ENCODE data around the gene KCMF1. TPM values are rescaled to one million over a fixed set of nuclear protein-coding genes. Genes with fewer than 3 reads are reported as not detected.

Gene KCMF1
- total RNA-seq, 1 experiment from 2014 or later = 97.8 TPM

- POLR2A ChIA-PET (ENCODE audit: unreplicated experiment) = no interaction called here
- no peak overlapping the region for H3K4me2 ChIP-seq
- H3K79me2 ChIP-seq (ENCODE audit: low read depth) = peaks cover 100% of the 10 kb centered on the region
- H3K36me3 ChIP-seq (ENCODE audit: low read depth) = peaks cover 10% of the 10 kb centered on the region; the same call in 1 of the 2 replicates
- H4K20me1 ChIP-seq (ENCODE audit: insufficient read depth) = peaks cover 95% of the 10 kb centered on the region
- CTCF ChIA-PET = no interaction called here
- no peak overlapping the region for H2AFZ ChIP-seq
- DNase-seq = no peak
- TF ChIP-seq EZH2 (IDR thresholded peaks at IDR 0.05; ENCODE audit: low read depth) (no peak), CTCF (conservative IDR thresholded peaks at IDR 0.05) (no peak)
- no peak overlapping the region for H3K27ac ChIP-seq
- H3K9me3 ChIP-seq (ENCODE audit: insufficient read depth, low read depth) = no peaks in the 10 kb centered on the region
- H3K27me3 ChIP-seq (ENCODE audit: insufficient read depth, low read depth) = no peaks in the 10 kb centered on the region
- H3K4me1 ChIP-seq (replicated peaks; ENCODE audit: insufficient read depth) = peaks cover 17% of the 10 kb centered on the region; the same call in 1 of the 2 replicates
- peaks cover 32% of the 10 kb centered on the region; the same call in 1 of the 2 replicates for H3F3A ChIP-seq (ENCODE audit: insufficient read depth, low read depth)
- no peaks in the 10 kb centered on the region for H3K9me2 ChIP-seq (ENCODE audit: insufficient read depth)
- intact Hi-C loops (cut with micrococcal nuclease; ENCODE audit: unreplicated experiment) = no loop called here
- no TSS peak for BruUV-seq (replicated peaks)
- H3K4me3 ChIP-seq = no peak overlapping the region
Measured at GRCh38 chr2:84986018-84986417, 15.1 kb downstream of the KCMF1 start.

GRCh38 chr2:84989422-84989821 is 18.5 kb downstream of the KCMF1 start:
- POLR2A ChIA-PET (ENCODE audit: unreplicated experiment) = no interaction called here
- Histone ChIP-seq H2AFZ (no peak overlapping the region), H4K20me1 (ENCODE audit: insufficient read depth) (peaks cover 92% of the 10 kb centered on the region), H3K9me3 (ENCODE audit: insufficient read depth, low read depth) (no peaks in the 10 kb centered on the region), H3K4me3 (no peak overlapping the region), H3K79me2 (ENCODE audit: low read depth) (peaks cover 99% of the 10 kb centered on the region), H3K4me2 (no peak overlapping the region), H3K27me3 (ENCODE audit: insufficient read depth, low read depth) (no peaks in the 10 kb centered on the region), H3K36me3 (ENCODE audit: low read depth) (0 out of 2 replicates have a peak, but pooled peaks cover 5% of the 10 kb centered on the region), H3F3A (ENCODE audit: insufficient read depth, low read depth) (peaks cover 31% of the 10 kb centered on the region), H3K27ac (no peak overlapping the region), H3K4me1 (replicated peaks; ENCODE audit: insufficient read depth) (peaks cover 27% of the 10 kb centered on the region), H3K9me2 (ENCODE audit: insufficient read depth) (no peaks in the 10 kb centered on the region)
- CTCF ChIA-PET = no interaction called here
- BruUV-seq (replicated peaks) = no TSS peak
- no peak for TF ChIP-seq CTCF (conservative IDR thresholded peaks at IDR 0.05)
- TF ChIP-seq EZH2 (IDR thresholded peaks at IDR 0.05; ENCODE audit: low read depth) = no peak
- DNase-seq = no peak
- intact Hi-C loops (cut with micrococcal nuclease; ENCODE audit: unreplicated experiment) = no loop called here

GRCh38 chr2:84989927-84990326 is 19.0 kb downstream of the KCMF1 start:
- Histone ChIP-seq H4K20me1 (ENCODE audit: insufficient read depth) (peaks cover 91% of the 10 kb centered on the region), H3K4me2 (no peak overlapping the region)
- POLR2A ChIA-PET (ENCODE audit: unreplicated experiment) = no interaction called here

More at GRCh38 chr2:84989927-84990326, 19.0 kb downstream of the KCMF1 start:
- H2AFZ ChIP-seq = no peak overlapping the region
- CTCF ChIA-PET = no interaction called here
- no peak overlapping the region for H3K4me3 ChIP-seq
- 0 out of 2 replicates have a peak, but pooled peaks cover 5% of the 10 kb centered on the region for H3K36me3 ChIP-seq (ENCODE audit: low read depth)
- H3K79me2 ChIP-seq (ENCODE audit: low read depth) = peaks cover 99% of the 10 kb centered on the region
- peaks cover 27% of the 10 kb centered on the region for H3K4me1 ChIP-seq (replicated peaks; ENCODE audit: insufficient read depth)
- H3K27me3 ChIP-seq (ENCODE audit: insufficient read depth, low read depth) = no peaks in the 10 kb centered on the region
- no peak overlapping the region for H3K27ac ChIP-seq
- H3K9me3 ChIP-seq (ENCODE audit: insufficient read depth, low read depth) = no peaks in the 10 kb centered on the region
- BruUV-seq (replicated peaks) = no TSS peak
- no peaks in the 10 kb centered on the region for H3K9me2 ChIP-seq (ENCODE audit: insufficient read depth)
- DNase-seq = no peak
- TF ChIP-seq CTCF (conservative IDR thresholded peaks at IDR 0.05) (no peak), EZH2 (IDR thresholded peaks at IDR 0.05; ENCODE audit: low read depth) (no peak)
- intact Hi-C loops (cut with micrococcal nuclease; ENCODE audit: unreplicated experiment) = no loop called here
- peaks cover 31% of the 10 kb centered on the region for H3F3A ChIP-seq (ENCODE audit: insufficient read depth, low read depth)
